DND-41 (cell line): ENCODE data around the gene ASIC2.

ENCODE experiments used
- ATAC-seq: fragments of 200-7000 bp; cut with Tn5 transposase; 3 replicates; pipeline ENCODE4 v1.9.1; 2021; ENCODE audit warnings: low read depth; ENCODE audit not compliant: insufficient read depth
- DNase-seq: peaks from one replicate; pipeline ENCODE4 v3.0.0-alpha.2; 2020
- H2AFZ ChIP-seq: 2 replicates; pipeline ENCODE4 v1.6.0; 2012; ENCODE audit warnings: low read depth, low read length
- H3K27ac ChIP-seq: 2 replicates; pipeline ENCODE4 v1.5.1; 2012; ENCODE audit warnings: low read length, inconsistent platforms
- H3K27me3 ChIP-seq: fragments of 200-600 bp; sonication (generic); 2 replicates; pipeline ENCODE4 v1.6.0; 2012; ENCODE audit warnings: low read length, mild to moderate bottlenecking, inconsistent platforms; ENCODE audit not compliant: insufficient read depth, poor library complexity
- H3K36me3 ChIP-seq: 2 replicates; pipeline ENCODE4 v1.5.1; 2012; ENCODE audit warnings: low read length, inconsistent platforms; ENCODE audit not compliant: insufficient read depth
- H3K4me1 ChIP-seq: 2 replicates; pipeline ENCODE4 v1.5.1; 2012; ENCODE audit warnings: mild to moderate bottlenecking, low read length; ENCODE audit not compliant: insufficient read depth
- H3K4me2 ChIP-seq: 2 replicates; pipeline ENCODE4 v1.6.0; 2012; ENCODE audit warnings: mild to moderate bottlenecking, moderate library complexity, low read length, inconsistent platforms; ENCODE audit not compliant: insufficient read depth
- H3K4me3 ChIP-seq, 2 experiments: fragments of 200-600 bp in 1 of 2; shearing (Covaris generic) in 1 of 2; 2 replicates each; pipeline ENCODE4 v1.5.1; 2012 to 2016; ENCODE audit warnings: inconsistent platforms in 2 of 2, low read length in 2 of 2, mild to moderate bottlenecking in 2 of 2, low read depth in 1 of 2, moderate library complexity in 1 of 2
- H3K79me2 ChIP-seq: 2 replicates; pipeline ENCODE4 v1.6.0; 2012; ENCODE audit warnings: low read length, inconsistent platforms; ENCODE audit not compliant: insufficient read depth
- H3K9ac ChIP-seq: 2 replicates; pipeline ENCODE4 v1.6.0; 2012; ENCODE audit warnings: low read depth, mild to moderate bottlenecking, inconsistent platforms, low read length, moderate library complexity
- H3K9me3 ChIP-seq: 2 replicates; pipeline ENCODE4 v1.5.1; 2012; ENCODE audit warnings: low read length, moderate library complexity, mild to moderate bottlenecking, inconsistent platforms; ENCODE audit not compliant: insufficient read depth, severe bottlenecking
- H4K20me1 ChIP-seq: 2 replicates; pipeline ENCODE4 v1.6.0; 2012; ENCODE audit warnings: low read length; ENCODE audit not compliant: insufficient read depth
- EZH2 ChIP-seq: IDR thresholded peaks from 3 replicates; pipeline ENCODE4 v1.6.1; 2012; ENCODE audit warnings: borderline replicate concordance, low read depth, mild to moderate bottlenecking, moderate library complexity, low read length, inconsistent platforms; ENCODE audit not compliant: severe bottlenecking
- TF ChIP-seq, protein P1 (sequence below): IDR thresholded peaks from 2 replicates; pipeline ENCODE4 v1.5.1; 2012; ENCODE audit warnings: borderline replicate concordance, low read length, moderate library complexity, mild to moderate bottlenecking; ENCODE audit not compliant: poor library complexity, severe bottlenecking; ENCODE audit errors: extremely low read depth

The ASIC2 gene

DNA sequence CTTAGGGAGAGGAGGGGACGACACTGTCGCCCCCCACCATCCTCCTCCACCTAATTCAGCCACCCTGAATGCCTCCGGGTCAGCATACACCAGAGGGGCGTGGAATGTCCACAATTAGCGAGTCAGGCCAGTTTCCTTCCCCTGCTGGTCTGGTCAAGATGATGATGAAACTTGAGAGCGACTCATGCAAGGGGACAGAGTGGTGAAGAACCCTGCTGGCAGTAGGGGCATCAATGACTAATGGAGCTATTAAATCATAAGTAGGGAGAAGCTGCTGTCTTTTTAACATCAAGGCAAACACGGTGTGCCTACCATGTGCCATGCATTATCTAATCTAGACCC is 294.2 kb downstream of the ASIC2 start:
- no peak overlapping the region for H3K4me3 ChIP-seq
- no peak overlapping the region for H2AFZ ChIP-seq
- H3K27me3 ChIP-seq = peaks cover 14% of the 10 kb centered on the region
- no peak overlapping the region for H3K4me2 ChIP-seq
- no peak for TF ChIP-seq EZH2
- TF ChIP-seq, protein P1, sequence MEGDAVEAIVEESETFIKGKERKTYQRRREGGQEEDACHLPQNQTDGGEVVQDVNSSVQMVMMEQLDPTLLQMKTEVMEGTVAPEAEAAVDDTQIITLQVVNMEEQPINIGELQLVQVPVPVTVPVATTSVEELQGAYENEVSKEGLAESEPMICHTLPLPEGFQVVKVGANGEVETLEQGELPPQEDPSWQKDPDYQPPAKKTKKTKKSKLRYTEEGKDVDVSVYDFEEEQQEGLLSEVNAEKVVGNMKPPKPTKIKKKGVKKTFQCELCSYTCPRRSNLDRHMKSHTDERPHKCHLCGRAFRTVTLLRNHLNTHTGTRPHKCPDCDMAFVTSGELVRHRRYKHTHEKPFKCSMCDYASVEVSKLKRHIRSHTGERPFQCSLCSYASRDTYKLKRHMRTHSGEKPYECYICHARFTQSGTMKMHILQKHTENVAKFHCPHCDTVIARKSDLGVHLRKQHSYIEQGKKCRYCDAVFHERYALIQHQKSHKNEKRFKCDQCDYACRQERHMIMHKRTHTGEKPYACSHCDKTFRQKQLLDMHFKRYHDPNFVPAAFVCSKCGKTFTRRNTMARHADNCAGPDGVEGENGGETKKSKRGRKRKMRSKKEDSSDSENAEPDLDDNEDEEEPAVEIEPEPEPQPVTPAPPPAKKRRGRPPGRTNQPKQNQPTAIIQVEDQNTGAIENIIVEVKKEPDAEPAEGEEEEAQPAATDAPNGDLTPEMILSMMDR = no peak
- H4K20me1 ChIP-seq = no peaks in the 10 kb centered on the region; the same call in 1 of the 2 replicates
- H3K36me3 ChIP-seq = no peaks in the 10 kb centered on the region
- no peaks in the 10 kb centered on the region for H3K79me2 ChIP-seq
- H3K27ac ChIP-seq = no peak overlapping the region
- DNase-seq (no peak), ATAC-seq (no peak)
- no peaks in the 10 kb centered on the region for H3K4me1 ChIP-seq
- H3K9me3 ChIP-seq = no peaks in the 10 kb centered on the region
- H3K9ac ChIP-seq = no peak overlapping the region

DNA sequence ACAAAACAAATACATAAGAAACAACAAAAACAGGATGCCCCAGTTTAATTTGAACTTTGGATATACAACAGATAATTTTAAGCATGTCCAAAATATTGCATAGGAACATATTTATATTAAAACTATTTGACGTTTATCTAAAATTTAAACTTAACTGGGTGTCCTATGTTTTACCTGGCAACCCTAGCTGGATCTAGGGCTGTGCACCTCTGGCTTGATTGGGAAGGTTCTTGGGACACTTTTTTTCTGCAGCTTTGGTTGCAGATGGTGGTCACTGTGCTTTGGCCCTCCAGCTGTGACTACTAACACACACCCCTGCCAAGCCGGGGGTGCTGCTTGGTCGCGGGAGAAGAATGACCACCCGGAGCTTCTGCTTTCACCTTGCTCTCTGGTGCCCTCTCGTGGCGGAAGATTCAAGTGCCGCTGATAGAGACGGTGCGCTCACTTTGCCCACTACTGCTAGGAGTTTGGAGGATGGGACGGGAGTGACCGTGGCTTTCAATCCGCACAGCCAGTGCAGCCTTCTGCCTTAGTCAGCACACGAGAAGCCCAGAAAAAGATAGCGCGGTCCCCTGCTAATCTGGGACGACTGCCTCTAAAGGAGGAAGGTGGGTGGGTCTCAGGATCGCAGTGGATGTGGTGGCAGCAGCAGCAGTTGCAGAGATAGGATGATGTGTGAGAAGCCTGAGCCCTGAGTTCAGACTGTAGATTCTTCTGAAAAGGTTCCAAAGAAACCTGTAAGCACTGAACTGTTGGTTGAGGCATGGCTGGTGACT is 294.8 kb downstream of the ASIC2 start:
- no peak overlapping the region for H3K9ac ChIP-seq
- no peaks in the 10 kb centered on the region for H3K79me2 ChIP-seq
- no peaks in the 10 kb centered on the region; the same call in 1 of the 2 replicates for H4K20me1 ChIP-seq
- no peak overlapping the region for H2AFZ ChIP-seq
- H3K4me1 ChIP-seq = no peaks in the 10 kb centered on the region
- TF ChIP-seq EZH2 = no peak
- TF ChIP-seq, protein P1 = peak; percentile 92
- H3K27me3 ChIP-seq = peaks cover 14% of the 10 kb centered on the region
- H3K27ac ChIP-seq = no peak overlapping the region
- H3K9me3 ChIP-seq = no peaks in the 10 kb centered on the region
- no peak overlapping the region for H3K4me3 ChIP-seq
- DNase-seq = peak; percentile 65
- no peaks in the 10 kb centered on the region for H3K36me3 ChIP-seq
- H3K4me2 ChIP-seq = no peak overlapping the region
- peak; percentile 74 for ATAC-seq

DNA sequence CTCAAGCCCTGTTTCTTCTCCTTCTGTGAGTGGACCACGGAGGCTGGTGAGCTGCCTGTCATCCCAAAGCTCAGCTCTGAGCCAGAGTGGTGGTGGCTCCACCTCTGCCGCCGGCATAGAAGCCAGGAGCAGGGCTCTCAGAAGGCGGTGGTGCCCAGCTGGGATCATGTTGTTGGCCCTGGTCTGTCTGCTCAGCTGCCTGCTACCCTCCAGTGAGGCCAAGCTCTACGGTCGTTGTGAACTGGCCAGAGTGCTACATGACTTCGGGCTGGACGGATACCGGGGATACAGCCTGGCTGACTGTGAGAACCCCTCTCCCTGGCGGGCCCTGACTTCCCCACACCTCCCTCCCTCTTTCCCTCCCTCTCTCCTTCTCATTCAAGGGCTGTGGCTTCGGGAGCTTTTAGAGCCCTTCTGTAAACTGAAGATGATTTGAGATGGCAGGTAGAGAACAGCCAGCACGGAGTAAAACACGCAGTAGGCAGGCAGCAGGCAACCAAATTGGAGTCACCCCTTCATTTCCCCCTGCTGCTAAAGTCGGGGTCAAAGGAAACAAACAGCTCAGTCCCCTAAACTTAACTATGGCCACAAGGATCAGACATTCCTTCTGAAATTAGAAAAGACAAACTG is 297.6 kb downstream of the ASIC2 start:
- Histone ChIP-seq H3K79me2 (no peaks in the 10 kb centered on the region), H3K9me3 (no peaks in the 10 kb centered on the region), H3K4me2 (no peak overlapping the region), H3K9ac (no peak overlapping the region), H3K27ac (no peak overlapping the region), H2AFZ (no peak overlapping the region), H3K27me3 (peaks cover 10% of the 10 kb centered on the region), H4K20me1 (no peaks in the 10 kb centered on the region; the same call in 1 of the 2 replicates), H3K36me3 (no peaks in the 10 kb centered on the region), H3K4me1 (no peaks in the 10 kb centered on the region), H3K4me3 (no peak overlapping the region)
- ATAC-seq (no peak), DNase-seq (no peak)
- TF ChIP-seq, protein P1 = no peak
- no peak for TF ChIP-seq EZH2
